Measurements from ENCODE around the gene PLA2G3. TPM values are rescaled to one million over a fixed set of nuclear protein-coding genes. Genes with fewer than 3 reads are reported as not detected.
"Not testable (repeated sequence)": the region's sequence is repeated elsewhere in the genome, so short reads cannot be mapped to it uniquely, and the experiment has no call there.

PLA2G3 gene, protein sequence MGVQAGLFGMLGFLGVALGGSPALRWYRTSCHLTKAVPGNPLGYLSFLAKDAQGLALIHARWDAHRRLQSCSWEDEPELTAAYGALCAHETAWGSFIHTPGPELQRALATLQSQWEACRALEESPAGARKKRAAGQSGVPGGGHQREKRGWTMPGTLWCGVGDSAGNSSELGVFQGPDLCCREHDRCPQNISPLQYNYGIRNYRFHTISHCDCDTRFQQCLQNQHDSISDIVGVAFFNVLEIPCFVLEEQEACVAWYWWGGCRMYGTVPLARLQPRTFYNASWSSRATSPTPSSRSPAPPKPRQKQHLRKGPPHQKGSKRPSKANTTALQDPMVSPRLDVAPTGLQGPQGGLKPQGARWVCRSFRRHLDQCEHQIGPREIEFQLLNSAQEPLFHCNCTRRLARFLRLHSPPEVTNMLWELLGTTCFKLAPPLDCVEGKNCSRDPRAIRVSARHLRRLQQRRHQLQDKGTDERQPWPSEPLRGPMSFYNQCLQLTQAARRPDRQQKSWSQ
- not detected for total RNA-seq
- long read RNA-seq = 0 reads

DNA sequence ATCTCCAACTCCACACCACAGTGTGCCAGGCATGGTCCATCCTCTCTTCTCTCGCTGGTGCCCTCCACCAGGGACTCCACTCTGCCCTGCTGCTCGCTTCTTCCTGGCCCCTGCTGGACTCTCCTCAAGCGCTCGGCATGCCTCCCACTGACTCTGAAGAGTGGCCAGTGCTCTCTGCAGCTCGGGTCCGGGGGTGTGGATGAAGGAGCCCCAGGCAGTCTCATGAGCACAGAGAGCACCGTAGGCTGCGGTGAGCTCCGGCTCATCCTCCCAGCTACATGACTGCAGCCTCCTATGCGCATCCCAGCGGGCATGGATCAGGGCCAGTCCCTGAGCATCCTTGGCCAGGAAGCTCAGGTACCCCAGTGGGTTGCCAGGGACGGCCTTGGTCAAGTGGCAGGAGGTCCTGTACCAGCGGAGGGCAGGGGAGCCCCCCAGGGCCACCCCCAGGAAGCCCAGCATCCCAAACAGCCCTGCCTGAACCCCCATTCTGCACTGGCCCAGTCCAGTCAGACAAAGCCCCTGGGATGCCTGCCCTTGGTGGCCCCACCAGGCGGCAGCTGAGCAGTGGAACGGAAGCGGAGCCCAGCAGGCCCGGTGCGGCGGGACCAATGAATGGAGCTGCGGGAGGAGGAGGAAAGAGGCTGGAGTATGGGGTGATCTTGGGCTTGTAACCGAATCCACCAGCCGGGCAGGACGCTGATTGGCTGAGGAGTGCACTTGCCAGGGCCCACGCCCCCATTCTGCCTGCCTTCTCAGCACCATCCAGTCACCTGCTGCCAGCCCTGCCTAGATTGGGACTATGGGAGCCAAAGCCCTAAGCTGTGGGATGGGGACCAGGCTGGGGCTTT lies at the start of gene PLA2G3:
PLA2G3 (minus strand) TSS at position 643 of the 851 bp plus-strand sequence; CDS start at position 489, 154 bp downstream.
- peak; percentile 62 for DNase-seq (ENCODE audit: low spot score)

DNA sequence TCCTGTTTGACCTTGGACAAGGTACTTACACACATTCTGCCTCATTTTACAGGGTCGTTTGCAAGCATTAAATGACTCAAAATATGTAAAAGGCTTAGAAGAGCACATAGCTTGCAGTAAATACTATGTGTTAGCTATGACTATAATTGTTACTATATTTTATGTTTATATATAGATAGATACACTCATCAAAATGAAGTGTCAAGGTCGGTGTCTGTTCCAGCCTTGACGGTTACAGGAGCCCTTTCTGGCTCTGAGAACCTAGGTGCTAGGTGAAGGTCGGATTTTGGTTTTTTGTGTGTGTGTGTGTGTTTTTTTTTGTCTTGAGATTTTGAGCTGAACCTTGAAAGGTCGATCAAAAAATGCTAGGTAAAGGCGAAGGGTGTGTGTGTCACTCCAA lies 47.3 kb upstream of the PLA2G3 start:
- intact Hi-C loops (cut with DNase I) = no loop called here
- no peak for DNase-seq (ENCODE audit: low spot score)

More for the DNA sequence above, at the start of gene PLA2G3:
- intact Hi-C loops (cut with DNase I) = loop anchor here (10.0 kb wide), 1 partner anchor 505 kb away; the partner anchor contains the start of gene SLC35E4

DNA sequence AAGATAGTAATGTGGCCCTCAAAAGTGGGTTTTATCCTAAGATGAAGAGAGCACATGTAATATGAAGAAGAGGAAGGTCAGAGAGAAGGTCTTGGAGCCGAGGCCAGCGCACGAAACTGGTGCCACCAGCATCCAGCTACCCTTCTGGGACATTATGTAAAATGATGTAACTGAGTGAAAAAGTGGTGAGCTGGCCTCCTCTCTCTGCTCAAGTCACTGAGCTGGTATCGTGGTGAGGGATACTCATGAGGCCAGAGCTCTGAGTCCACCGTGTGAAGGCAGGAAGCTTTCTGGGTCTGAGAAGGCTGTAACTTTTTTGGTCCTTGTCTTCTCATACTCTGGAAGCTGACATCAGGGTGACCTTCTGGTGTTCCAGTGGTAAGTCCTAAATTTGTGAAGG lies 44.7 kb upstream of the PLA2G3 start:
- intact Hi-C loops (cut with DNase I) = no loop called here
- DNase-seq (ENCODE audit: low spot score) = no peak

DNA sequence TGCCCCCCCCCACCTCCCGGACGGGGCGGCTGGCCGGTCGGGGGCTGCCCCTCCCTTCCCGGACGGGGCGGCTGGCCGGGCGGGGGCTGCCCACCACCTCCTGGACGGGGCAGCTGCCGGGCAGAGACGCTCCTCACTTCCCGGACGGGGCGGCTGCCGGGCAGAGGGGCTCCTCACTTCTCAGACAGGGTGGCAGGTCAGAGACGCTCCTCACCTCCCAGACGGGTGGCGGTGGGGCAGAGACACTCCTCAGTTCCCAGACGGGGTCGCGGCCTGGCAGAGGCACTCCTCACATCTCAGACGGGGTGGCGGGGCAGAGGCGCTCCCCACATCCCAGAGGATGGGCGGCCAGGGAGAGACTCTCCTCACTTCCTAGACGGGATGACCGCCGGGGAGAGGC lies 43.7 kb upstream of the PLA2G3 start:
- no peak for DNase-seq (ENCODE audit: low spot score)
- intact Hi-C loops (cut with DNase I) = no loop called here

DNA sequence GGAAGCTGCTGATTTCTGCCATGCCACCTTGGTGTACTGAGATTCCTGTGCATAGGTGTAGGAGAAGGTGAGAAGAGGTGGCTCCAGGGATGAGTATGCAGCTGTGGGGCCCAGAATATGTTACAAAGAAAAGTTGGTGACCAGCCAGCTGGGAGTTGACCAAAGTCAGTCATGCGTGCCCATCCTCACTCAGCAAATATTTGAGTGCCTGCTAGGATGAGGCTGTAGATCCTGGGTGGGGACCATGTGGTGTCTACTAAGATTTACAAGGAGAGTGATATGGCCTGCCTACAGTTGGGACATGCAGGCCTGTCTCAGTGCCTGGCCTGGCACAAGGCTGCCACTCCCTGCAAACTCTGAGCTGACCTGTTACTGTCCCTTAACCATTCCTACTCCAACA lies 39.0 kb upstream of the PLA2G3 start:
- intact Hi-C loops (cut with DNase I) = no loop called here
- DNase-seq (ENCODE audit: low spot score) = no peak

DNA sequence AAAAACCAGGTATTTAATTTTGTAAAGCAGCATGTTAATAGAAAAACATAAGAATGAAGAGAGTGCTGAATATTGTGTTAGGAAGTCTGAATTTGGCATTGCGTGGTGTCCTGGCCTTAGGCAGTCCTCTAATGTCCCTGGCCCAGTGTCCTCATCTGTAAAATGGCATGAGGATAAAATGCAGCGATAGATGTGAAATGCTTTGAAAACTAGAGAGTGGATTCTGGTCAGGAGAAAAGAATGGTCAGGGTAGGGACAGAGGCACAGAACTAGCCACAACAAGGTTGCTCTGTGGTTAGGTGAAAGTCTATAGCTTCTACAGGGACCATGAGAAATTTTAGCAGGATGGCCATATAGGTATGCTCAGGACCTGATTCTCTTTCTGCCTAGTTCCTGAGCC lies 38.6 kb upstream of the PLA2G3 start:
- intact Hi-C loops (cut with DNase I) = no loop called here
- no peak for DNase-seq (ENCODE audit: low spot score)

DNA sequence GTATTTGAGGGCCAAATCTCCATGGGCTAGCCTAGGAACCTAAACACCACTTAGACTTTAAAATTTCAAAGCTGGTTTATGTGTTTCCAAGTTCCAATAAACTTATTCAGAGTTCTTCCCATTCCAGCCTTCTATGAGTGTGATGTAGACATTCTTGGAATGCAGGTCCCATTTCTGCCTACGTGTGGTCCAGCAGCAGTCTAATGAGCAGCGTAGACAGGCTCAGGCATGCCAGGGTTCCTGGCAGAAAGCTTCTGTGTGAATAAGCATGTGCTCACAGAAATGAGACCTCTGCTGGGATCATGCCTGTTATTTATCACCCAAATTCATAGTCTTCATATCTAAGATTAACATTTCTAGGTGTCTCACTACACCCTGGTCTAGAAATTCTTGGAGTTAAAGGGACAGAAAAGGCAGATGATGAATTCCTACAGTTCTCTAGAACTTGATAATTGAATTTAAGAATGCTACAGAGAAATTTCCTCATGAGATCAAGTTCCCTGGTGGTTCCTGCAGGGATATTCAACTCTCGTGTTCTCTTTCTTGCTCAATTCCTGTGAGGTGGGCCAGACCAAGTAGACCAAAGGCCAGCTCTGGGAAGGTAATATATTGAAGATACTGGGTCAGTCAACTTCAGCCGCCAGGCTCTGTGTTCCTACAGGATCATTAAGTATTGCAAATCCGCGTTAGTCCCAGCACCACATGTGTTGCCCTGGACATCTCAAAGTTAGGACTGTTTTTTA lies 37.3 kb upstream of the PLA2G3 start:
- DNase-seq (ENCODE audit: low spot score) = no peak
- intact Hi-C loops (cut with DNase I) = no loop called here

DNA sequence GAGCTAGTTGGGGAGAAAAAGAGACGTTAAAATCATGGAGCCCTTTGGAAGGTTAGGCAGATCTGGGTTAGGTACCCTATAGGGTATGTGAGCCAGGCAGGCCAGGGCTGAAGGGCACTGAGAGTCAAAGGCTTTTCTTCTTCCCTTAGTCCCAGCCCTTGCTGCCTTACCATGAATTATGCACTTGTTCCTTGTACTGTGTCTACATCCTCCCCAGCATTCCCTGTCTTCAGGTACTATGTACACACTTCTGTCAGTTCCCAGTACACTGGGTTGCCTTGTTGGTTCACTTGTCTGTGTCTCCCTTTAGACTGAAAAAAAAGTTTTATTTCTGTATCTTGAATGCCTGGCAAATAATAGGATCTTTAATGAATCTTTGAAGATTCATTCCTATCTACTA lies 36.6 kb upstream of the PLA2G3 start:
- intact Hi-C loops (cut with DNase I) = no loop called here
- DNase-seq (ENCODE audit: low spot score) = no peak

DNA sequence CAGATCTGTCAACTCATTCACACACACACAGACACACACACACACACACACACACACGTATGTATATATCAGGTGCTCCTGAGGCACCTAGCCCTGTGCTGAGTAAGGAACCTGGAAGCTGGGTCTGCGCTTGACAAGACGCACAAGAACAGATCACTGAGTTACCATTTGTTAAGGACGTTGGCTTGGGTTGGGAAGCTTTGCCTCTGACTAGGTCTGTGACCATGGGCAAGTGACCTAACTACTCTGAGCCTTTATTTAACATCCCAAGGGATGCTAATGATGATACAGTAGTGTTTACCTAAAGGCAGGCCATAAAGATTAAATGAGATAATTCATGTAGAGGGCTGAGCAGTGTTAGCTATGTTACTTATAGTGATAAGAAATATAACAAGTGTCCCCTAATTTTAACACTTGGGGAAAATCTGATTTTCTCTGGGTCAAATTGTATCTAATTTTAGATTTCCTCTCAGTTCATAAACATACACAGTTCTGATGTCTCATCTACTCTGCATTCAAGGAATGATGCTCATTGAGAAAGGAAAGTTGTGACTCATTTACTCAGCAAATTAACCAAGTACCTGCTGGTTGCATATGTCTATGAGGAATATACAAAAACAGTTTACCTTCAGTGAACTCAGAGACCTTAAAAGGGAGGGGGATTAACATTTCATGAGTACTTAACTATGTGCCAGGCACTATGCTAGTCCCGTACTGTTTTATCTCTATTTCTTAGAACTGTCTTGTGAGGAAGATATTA lies 33.3 kb upstream of the PLA2G3 start:
- DNase-seq (ENCODE audit: low spot score) = no peak
- intact Hi-C loops (cut with DNase I) = no loop called here

DNA sequence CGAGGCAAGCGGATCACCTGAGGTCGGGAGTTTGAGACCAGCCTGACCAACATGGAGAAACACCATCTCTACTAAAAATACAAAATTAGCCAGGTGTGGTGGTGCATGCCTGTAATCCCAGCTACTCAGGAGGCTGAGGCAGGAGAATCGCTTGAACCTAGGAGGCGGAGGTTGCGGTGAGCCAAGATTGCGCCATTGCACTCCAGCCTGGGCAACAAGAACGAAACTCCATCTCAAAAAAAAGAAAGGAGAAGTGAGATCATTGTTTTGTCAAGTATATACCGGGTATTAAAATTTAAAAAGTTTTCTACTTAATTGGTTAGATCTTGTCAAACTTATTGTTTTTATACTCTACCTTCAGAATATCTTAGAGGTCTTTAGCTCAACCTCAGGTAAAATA lies 31.4 kb upstream of the PLA2G3 start:
- intact Hi-C loops (cut with DNase I); DNase-seq (ENCODE audit: low spot score): not testable (repeated sequence)

DNA sequence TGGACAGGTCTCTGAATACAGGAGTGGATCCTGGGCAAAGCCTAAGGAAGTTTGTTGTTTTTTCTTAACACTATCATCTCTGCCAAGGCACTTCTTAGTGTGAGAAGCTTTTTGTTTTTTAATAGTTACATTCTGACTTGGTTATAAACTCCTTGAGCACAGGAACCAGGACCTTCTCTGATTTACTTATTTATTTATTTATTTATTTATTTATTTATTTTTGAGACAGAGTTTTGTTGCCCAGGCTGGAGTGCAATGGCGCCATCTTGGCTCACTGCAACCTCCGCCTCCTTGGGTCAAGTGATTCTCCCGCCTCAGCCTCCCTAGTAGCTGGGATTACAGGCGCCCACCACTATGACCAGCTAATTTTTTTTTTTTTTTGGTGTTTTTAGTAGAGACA lies 30.7 kb upstream of the PLA2G3 start:
- DNase-seq (ENCODE audit: low spot score) = no peak
- intact Hi-C loops (cut with DNase I) = no loop called here

DNA sequence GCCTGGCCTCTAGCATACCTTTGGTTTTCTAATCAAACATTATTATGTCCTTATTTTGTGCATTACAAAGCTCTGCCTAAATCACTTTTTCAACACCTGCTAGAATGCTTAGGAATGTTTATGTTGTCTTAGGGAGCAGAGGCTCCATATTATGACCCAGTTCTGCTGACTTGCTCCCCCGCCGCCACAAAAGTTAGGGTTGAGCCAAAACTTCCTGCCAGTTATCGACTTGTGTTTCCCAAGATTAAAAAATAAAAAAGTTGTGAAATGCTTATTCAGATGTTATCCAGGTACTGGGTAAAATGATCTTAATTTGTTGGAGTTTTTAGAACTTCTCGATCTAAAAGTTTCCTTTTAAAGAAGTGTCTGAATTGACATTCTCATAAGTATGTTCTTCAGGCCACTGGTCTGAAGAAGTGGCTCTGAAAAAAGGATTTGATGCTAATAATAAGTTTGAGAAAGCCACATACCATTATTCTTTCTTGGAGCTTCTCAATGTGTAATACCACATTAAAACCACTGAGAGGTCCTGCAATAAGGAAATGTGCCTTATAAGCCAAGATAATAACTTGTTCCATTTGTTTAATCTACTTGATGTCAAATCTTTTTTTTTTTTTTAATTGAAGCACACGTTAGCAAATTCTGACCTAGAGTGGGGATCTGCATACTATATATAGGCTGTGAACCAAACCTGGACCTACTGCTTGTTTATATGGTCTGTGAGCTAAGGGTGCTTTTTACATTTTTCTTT lies 21.9 kb upstream of the PLA2G3 start:
- intact Hi-C loops (cut with DNase I) = no loop called here
- no peak for DNase-seq (ENCODE audit: low spot score)

DNA sequence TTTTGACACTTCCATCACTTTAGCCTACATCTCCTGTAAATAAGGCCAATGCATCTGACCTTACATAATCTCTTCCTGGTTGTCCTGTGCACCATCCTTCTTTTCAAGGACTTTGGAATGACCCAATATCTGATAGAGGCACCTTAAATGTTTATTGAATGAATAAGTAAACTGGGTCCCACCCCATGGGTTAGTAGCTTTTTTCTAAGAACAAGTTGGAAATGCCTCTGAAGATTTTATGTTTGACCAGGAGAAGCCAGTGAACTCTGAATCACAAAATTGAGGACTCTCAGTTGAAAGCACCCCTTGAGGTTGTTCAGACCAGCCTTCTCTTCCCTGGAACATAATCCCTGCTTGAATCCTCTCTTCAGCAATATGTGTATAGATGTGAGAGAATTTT lies 21.1 kb upstream of the PLA2G3 start:
- intact Hi-C loops (cut with DNase I) = no loop called here
- no peak for DNase-seq (ENCODE audit: low spot score)

DNA sequence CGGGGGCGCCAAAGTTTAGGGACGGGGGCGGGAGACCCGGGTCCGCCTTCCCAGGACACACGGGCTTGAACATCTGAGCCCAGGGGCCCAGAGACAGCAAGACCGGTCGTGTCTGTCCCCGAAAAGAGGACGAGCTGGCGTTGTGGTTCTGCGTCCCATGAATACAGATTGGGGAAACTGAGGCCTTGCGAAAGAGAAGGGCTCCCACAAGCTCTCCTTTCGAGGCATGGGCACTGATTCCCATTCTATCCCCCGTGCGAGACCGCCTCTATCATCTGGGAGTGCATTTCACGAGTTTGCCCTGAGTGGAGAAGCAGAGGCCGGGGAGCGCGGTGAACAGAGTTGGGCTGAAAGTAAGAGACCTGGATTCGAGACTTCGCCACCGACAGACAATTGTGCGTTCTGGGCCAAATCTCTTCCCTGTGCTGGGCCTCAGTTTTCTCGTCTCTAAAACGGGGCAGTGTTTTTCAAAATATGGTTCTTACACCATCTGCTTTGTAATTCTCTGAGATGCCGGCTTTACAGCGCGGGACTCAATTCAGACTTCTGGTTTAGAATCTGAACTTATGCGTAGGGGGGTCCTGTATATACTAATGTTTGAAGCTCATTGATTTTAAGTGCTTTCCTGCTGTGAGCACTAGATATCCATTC lies 20.1 kb upstream of the PLA2G3 start:
- DNase-seq (ENCODE audit: low spot score) = no peak
- intact Hi-C loops (cut with DNase I) = no loop called here

DNA sequence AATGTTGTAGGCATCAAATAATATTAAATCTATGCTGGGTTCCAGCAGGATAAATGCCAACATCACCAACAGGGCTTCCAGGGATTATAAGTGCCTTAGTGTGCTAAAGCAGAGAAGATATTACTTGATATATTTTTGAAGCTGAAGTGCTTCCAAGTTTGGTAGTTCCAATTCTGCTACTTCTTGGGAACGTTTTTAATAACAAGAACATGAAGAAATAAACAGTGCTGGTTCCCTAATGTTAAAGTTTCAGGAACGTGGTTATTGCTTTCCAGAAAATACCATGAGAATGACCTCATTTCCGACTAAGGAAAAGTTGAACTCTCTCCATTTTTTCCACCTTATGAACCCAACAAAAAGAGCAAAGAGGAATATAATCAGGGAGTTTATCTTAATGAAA lies 15.1 kb upstream of the PLA2G3 start:
- intact Hi-C loops (cut with DNase I) = loop anchor here (5.0 kb wide), 1 partner anchor 57 kb away; the partner anchor contains the start of gene LIMK2
- DNase-seq (ENCODE audit: low spot score) = no peak

DNA sequence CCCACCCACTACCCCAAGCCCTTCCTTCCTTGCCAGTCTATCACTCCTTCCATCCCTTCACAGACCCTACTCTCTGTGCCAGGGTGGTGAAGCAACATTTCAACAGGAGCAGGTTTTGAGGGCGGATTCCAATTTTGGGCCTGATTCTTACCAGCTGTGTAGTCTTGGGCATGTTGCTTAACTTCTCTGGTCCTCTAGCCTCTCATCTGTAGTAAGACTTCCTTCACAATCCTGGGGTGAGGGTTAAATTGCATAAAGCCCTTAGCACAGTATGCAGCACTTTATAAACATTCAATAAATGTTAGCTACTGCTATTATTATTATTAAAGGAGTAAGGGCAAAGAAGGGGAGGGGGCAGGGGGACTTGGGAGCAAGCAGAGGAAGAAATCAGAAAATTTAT lies 14.7 kb upstream of the PLA2G3 start:
- no peak for DNase-seq (ENCODE audit: low spot score)
- intact Hi-C loops (cut with DNase I) = loop anchor here (5.0 kb wide), 1 partner anchor 57 kb away; the partner anchor contains the start of gene LIMK2

DNA sequence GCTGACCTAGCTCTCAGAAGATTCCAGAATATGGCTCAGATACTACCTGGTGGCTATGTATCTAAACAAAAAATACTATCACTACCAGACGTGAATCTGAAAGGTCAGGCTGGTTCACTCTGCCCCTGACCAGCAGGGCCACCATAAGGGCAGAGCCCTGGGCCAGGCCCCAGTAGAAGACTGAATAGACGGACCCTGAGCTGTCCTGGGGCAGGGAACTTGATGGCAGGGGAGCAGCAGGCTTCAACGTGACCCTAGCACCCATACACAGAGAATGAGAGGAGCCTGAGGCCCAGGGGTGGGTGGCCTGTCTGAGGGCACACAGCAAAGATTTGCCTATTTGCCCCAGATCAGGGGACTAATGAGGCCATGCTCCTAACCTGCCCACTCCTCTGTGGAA lies 13.0 kb upstream of the PLA2G3 start:
- no peak for DNase-seq (ENCODE audit: low spot score)
- intact Hi-C loops (cut with DNase I) = no loop called here

DNA sequence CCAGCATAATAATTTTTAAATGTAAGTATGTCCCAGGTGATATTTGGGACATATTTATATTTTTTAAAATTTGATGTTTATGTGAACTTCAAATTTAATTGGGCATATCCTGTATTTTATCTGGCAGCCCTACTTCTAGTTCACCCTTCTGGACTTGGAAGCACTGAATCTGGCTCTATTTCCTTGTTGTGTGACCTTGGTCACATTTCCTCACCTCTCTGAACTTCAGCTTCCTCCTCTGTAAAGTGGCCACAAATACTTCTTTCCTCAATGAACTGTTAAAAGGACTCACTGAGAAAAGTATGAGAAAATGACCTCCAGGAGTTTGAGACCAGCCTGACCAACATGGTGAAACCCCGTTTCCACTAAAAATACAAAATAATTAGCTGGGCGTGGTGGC lies 11.6 kb upstream of the PLA2G3 start:
- intact Hi-C loops (cut with DNase I) = no loop called here
- no peak for DNase-seq (ENCODE audit: low spot score)
